HG03097 (cell line): Measurements from ENCODE around the gene VAMP5.
"Not testable (repeated sequence)": the region's sequence is repeated elsewhere in the genome, so short reads cannot be mapped to it uniquely, and the experiment has no call there.

Experiments
- ATAC-seq: cut with Tn5 transposase; IDR thresholded peaks from one replicate; pipeline ENCODE4 v1.9.1; 2021; ENCODE audit not compliant: unreplicated experiment, low FRiP score

The VAMP5 gene

GRCh38 chr2:85599468-85600234, 15.4 kb downstream of the VAMP5 start:
- ATAC-seq: no peak

DNA sequence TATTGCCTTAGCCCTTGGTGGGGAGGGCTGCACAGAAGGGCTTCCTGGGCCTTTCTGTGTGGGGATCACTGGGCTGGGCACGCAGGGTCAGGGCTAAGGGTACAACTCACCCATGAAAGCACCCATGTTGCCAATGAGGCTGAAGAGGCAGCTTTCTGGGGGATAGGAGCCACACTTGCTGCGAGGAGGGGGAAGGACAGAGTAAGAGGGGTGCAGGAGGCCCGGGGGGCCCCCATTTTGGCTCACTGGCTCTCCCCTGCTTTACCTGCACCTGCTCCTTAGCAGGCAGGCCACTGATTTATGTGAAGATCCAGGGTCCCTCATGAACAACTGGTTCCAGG, 16.0 kb downstream of the VAMP5 start:
- no peak for ATAC-seq

DNA sequence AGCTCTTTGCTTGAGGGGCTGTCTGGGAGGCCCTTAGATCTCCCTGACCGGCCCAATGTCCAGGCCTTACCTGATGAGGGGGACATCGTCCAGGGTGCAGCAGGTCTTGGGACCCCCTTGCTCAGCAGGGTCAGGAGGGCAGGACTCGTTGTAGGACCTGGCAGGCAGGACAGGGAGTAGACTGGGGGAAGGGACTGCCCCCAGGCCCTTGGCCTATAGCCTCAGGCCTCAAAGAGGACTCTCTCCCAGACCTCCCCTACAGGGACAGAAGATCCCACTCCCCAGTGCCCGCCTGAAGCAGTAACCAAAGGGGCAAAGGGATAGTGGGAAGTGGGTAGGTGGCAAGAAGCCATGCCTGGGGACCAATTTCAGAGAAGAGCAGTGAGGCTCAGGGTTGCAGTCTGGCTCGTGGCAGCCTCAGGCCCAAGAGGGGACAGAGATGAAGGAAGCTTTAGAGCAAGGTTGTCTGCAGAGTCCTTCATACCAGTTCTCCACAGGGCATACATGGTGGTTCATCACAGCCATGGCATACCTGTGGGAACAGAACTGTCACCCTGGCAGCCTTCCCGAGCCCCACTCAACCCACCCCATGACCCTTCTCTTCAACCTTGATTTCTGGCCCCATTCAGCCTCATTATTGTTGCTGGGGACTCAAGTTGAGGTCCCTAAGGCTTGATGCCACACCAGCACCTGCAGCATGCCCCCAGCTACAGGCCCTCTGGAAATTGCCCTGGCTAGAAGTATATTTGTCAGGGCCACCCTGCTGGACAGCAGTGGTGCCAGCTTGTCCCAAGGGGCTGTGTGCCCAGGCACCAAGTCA, 16.9 kb downstream of the VAMP5 start:
- ATAC-seq: no peak

DNA sequence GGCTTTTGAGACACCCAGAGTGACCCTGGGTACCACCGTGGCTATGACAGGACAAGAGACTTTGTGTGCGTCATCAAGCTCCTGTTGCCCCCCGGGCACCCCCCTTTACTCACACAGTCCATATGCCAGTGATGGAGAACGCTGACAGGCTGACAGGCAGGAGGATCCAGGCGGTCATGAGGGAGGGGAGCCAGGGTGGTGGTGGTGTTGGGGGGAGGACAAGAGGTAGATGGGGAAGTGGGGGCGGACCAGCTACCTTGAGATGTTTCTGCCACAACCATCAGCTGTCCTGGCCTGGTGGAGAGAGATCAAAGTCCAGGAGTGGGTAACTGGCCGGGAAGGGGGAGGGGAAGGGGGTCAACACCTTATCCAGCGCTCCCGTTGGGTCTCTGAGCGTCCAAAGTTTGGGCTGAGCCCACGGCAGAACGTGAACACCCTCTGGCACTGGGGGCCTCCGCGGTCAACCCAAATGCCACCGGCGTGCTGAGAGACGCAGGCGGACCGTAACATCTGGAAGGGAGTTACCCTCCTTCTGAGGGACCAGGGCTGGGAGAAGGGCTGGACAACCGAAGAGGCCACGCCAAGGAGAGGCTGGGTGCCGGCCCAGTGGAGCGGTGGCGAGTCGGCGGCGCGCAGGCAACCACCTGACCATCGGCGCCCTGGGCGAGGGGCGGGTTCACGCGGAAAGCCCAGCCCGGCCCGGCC, 17.7 kb downstream of the VAMP5 start:
- peak; percentile 28 for ATAC-seq

DNA sequence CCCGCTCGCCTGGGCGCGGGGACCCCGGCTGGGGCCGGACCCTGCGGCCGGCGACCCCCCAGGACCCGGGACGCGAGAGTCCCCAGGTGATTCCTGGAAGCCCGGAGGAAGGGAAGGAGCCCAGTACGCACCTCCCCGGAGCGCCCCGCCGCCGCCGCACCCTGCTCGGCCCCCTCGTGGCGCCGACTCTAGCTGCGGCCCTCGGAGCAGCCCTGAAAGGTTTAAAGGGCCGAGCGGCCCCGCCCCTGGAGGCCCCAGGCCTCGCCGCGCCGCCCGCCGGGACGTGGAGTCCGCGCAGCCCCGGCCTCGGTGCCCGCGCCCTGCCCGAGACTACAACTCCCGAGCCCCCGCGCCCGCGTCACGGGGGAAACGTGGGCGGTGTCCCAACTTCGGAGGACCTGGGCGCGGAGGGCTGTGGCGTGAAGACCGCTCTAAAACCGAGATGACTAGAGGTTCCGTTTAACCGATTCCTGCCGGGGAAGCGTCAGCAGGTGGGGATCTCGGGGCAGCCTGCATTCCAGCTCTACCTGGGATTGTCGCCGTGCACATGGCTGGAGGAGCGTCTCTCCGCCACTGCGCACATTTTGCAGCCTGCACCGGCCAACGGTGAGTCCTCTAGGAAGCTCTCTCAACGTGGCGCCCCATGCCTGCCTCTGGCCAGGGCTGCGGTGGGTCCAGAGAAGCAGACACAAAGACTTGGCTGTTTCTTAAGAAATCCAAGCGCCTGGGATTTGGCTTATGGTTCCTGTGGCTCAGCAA, 18.4 kb downstream of the VAMP5 start, which contains the start of gene TMEM150A:
TSS of gene TMEM150A (minus strand) at position 223 of the 759 bp plus-strand sequence. CDS start 750 bp downstream, outside the sequence.
- peak; percentile 88 for ATAC-seq

- ATAC-seq: not testable (repeated sequence)
Measured at GRCh38 chr2:85604133-85604444, 19.9 kb downstream of the VAMP5 start.

GRCh38 chr2:85604568-85605339, 20.5 kb downstream of the VAMP5 start:
- no peak for ATAC-seq

DNA sequence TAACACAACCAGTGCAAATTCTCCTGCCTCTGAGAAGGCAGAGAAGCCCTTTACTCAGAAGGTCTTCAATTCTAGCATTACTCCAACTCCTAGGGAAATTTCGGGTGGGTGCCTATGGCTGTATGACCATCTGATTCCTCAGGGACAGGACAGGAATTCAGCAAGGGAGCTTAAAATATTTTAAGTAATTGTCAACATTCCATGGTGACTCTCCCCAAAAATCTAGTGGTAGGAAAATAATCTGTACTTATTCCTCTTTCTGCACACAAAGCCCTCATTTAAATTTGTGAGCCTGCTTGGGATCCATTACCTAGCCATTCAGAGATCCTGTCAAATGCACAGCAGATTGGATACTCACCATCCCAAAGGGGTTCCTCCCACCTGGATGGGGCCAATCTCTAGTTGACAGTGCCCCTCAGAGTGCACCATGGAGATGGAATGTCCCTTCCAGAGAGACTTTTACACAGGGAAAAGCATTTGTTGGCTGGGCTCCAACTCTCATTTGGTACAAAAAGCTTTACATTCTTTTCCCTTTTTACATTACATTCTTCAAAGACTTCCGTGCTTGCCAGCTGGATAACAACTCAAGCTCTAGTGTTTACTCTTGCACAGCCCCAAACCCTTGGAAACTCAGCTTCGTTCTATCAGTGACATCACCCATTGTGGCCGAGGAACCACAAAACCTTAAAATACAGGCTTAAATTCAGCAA, 21.3 kb downstream of the VAMP5 start:
- no peak for ATAC-seq

DNA sequence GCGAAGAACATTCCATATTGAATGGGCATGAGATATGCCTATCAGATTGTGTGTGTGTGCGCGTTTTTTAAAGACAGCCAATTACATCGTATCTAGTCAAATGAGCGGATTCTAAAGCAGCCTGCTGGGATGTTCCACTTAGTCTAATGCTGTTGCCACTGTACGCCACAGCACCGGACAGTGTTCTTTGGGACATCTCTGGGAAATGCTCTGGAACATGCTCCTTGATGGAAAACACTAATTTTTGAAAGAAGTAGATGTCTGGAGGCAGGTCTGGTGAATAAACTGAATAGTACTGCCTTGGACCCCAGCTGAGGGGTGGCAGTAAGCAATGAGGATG, 21.9 kb downstream of the VAMP5 start:
- no peak for ATAC-seq

DNA sequence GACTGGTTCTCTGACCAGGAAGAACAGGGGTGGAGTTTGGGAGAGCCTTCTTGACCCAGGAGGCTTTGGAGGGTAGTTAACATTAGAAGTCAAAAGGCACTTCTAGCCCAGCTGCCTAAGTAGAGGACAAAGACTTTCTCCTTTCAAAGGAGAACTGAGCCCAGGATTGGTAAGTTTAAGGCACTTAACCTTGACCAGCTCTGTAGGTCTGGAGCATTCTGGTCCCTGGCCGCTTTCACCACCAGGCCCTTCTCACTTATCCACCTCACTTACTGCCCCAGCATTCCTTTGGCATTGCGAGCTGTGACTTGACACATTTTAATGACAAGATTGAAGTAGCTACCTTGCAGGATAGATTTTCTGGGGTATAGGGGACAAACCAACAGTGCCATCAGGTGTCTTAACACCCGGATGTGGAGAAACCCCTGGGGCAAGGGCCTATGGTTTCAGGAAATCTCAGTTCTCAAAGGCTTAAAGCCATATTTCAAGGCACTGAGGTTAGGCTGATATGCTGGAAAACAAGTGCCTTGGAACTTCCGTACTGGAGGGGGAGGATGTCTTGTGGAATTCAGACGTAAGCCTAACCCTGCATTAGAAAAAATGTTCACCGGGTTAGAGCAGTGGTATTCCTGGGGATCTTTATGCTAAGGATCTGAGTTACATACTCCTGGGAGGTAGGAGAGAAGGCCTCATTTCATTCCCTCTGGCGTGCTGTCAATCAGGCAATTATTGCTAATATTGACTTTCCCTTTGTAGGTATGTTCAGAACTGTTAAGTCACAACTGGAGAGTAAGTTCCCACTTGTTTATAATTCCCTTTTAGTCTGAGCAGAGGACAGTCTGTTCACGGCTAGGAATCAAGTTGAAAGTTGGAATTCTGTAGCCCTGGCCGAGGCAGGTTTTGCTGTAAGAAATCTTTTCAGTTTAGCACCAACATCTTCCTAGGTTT, 23.3 kb downstream of the VAMP5 start:
- no peak for ATAC-seq

DNA sequence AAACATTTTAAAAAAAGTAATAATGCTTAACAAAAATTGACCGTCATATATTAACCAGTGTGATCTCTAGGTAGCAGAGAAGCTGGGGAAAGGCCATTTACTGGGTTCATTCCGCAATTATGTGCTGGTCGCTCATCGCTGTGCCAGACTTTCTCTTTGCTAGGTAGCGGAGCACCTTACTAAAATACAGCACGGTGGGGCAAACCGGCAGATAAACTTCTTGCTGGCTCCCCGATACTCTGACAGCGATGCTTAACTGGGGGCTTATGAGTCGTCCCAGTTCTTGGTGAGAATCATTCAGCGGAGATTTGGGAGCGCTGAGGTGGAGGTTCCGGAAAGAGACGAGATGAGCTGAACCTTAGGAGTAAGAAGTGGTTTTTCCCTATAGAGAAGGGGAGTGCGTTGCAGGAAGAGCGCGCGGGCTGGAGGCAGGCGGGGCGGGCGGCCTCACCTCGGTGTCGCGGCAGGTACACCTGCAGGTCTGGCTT, 27.0 kb downstream of the VAMP5 start:
- no peak for ATAC-seq

DNA sequence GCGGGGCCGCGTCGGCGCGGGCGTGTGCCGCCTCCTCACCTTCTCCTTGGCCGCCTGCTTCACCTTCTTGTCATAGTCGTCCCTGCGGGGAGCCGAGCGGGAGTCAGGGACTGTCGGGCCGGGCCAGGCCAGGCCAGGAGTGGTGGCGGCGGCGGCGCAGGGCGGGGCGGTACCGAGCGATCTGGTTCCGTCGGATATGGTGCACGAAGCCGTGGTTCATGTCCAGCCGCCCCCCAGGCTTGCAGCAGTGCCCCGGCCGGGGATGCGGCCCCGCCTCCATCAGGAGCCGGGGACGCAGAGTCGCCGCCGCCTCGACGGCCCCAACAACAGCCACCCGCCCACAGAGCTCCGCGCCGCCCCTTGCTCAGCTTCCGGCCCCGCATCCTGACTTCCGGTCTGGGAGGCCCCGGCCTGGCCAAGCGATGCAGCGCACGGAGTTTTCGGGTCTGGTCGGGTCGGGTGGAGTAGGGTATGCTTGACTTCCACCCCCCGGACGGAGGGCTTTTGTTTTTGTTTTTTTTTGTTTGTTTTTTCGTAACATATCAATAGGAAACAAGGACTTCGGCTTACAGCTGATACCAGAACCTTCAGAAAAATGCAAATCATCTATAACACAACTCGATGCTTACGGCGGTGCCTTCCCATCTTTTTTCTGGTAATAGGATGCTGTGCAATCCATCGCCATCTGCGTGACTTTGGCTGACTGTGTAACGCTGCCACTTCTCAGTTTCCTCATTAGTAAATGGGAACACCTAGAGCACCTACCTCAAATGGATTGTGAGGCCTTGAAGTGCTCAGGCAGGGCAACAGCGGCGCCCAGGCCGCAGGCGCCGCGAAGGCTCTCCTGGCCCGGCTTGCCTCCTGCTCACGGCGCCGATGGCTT, 27.7 kb downstream of the VAMP5 start, which contains the start of gene C2orf68:
TSS of gene C2orf68 (minus strand) at position 362 of the 883 bp plus-strand sequence. CDS start at position 280, 82 bp downstream.
- ATAC-seq: peak; percentile 61

GRCh38 chr2:85613717-85614515, 29.7 kb downstream of the VAMP5 start:
- ATAC-seq: no peak

DNA sequence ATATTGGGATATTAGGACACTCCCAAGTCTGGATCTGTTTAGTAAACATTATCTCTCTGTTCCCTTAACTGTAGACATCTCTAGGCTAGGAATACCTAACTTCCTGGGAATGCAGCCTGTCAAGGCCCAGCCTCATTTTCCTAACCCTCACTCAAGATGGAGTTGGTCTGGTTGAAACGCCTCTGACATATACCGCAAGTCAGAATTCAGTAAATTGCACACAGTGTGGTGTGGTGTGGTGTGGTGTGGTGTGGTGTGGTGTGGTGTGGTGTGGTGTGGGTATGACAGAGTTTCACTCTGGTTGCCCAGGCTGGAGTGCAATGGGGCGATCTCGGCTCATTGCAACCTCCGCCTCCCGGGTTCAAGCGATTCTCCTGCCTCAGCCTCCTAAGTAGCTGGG, 30.5 kb downstream of the VAMP5 start:
- ATAC-seq: not testable (repeated sequence)

DNA sequence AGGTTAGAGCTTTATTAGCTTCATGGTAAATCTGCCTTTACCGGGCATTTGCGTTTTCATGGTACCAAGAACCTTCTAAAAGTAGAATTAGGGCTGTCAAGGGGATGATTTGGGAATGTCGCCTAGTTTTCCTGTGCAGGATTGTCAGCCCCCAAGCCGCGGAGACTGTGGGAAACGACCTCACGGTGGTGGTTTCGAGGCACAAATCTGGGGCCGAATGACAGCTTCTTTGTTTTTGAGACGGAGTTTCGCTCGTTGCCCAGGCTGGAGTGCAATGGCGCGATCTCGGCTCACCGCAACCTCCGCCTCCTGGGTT, 31.1 kb downstream of the VAMP5 start:
- no peak for ATAC-seq

DNA sequence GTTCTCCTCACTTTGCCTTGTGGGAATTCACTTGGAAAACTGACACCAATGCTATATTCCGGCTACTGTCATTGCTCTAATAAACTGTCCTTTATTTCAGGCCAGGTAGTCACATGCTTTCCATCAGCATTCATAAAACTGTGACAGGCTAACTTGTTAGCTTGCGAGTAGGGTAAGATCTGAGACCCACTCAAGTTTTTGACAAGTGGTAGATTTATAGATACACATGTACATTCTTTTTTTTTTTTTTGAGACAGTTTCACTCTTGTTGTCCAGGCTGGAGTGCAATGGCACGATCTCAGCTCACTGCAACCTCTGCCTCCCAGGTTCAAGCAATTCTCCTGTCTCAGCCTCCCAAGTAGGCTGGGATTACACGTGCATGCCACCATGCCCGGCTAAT, 33.5 kb downstream of the VAMP5 start:
- not testable (repeated sequence) for ATAC-seq
